HG03439 (cell line): Measurements from ENCODE around the gene MYO1A.
"Not testable (repeated sequence)": the region's sequence is repeated elsewhere in the genome, so short reads cannot be mapped to it uniquely, and the experiment has no call there.

ENCODE experiments used
- ATAC-seq: cut with Tn5 transposase; IDR thresholded peaks from one replicate; pipeline ENCODE4 v1.9.1; 2021; ENCODE audit warnings: mild to moderate bottlenecking, moderate library complexity; ENCODE audit not compliant: unreplicated experiment

MYO1A gene

DNA sequence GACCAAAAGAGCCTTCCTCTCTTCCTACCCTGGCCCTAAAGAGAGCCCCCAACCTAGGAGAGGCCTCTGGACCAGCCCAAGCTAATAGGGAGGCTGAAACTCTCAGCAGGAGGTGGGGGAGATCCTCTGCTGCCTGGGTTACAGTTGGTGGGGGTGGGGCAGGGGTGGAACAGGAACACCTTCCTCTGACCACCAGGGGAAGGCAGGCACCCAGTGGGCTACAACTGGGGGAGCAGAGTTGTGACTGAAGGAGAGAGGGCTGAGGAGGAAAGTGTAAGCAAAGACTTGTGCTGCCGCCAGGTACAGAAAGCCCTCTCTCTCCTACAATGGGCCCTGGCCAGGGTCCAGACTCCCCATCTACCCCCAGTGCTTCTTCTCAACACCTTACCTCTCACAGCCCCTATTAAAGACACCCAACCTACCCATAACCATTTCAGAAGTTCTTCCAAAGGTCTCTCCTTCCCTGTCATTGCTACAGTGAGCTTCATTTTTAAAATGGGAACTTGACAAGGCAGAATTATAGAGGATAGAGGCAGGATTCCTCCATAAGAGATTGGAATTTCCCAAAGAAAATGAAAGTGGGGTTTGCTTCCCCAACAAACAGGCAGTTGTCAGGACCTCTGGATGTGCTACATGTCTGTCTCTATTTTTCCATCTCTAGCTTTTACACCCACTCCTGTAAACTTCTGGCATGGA, 1.4 kb downstream of the MYO1A start:
- ATAC-seq: no peak

GRCh38 chr12:57047981-57048380, 1.9 kb downstream of the MYO1A start:
- ATAC-seq: no peak

DNA sequence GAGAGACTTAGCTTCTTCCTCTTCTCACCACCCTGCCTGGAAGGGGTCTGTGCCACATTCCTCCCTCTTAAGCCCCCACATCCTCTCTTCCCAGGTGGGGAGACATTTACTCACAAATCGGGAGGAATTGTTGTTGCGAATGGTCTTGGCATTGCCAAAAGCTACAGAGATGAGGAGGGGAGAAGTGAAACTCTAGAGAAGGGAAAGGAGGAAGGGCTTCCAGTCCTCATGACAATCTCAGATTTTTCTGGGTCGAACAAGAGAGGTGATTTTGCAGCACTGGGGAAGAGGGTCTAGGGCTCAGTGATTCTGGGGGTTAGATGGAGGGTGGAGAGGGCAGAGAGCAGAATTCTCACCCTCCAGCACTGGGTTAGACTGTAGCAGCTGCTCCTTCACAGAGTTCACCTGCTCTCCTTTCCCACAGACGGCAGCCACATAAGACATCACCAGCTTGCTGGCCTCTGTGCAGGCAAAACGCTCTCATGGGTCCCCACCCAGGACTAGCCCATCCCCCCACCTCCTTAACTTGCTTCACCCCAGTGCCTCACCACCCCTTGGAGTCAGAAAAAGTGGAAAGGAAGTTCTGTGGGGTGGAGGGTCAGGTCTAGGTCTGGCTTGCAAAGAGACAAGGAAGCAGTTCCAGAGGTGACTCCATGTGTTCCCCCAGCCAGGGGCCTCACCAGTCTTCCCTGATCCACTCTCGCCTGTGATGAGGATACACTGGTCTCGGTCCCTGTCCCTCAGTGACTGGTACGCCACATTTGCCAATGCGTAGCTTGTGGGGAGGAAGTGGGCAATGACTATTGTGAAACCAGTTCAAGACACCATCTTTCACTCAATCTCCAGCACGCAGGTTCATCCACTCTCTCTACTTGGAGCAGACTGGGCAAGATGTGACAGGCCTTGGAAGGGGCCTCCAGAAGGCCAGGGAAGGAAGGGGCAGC, 2.7 kb downstream of the MYO1A start:
- no peak for ATAC-seq

DNA sequence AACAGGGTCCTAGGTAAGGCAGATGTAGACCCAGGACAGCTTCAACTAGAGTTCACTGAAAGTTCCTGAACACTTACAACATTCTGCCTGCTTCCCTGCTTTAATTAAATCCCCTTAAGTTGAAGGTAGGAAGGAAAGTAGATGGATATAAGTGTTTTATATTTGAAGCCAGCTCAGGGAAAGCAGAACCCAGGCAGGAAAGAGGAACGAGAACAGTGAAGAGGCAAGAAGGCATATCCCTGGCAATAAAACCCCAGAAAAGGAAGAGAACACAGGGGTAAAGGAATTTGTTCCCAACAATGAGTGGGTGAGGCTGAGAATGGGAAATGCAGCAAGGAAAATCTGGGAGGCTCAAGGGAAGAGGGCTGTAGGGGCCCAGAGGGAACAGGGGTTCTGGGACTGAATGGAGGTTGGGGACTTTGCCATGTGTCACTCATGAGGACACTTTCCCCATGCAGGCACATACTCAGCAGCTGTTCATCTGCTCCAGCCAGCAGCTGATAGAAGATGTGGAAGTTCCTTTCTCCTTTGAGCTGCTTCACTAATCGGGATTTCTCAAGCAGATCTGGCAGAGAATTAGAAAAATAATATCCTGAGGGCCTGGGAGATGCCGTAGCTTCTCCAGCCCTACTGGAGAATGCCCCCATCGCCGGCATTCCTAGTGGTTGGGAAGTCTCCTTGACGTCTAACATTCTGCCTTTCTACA, 3.7 kb downstream of the MYO1A start:
- no peak for ATAC-seq

- no peak for ATAC-seq
Observed at GRCh38 chr12:57044889-57045288, 5.0 kb downstream of the MYO1A start.

DNA sequence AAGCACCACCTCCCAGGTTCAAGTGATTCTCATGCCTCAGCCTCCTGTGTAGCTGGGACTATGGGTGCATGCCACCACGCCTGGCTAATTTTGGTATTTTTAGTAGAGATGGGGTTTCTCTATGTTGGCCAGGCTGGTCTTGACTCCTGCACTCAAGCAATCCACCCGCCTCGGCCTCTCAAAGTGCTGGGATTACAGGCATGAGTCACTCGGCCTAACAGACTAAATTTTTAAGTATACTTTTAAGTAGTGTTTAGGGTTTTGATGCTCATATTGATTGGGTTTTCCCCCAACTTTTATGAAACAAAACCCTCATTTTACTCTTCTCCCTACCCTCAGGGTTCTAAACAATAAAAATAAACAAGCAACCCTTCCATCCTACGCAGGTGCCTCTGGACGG, 5.5 kb downstream of the MYO1A start:
- ATAC-seq: no peak

- no peak for ATAC-seq
Observed at GRCh38 chr12:57042695-57043094, 7.2 kb downstream of the MYO1A start.

- ATAC-seq: no peak
Observed at GRCh38 chr12:57040750-57041149, 9.2 kb downstream of the MYO1A start.

- ATAC-seq: no peak
Observed at GRCh38 chr12:57040211-57040610, 9.7 kb downstream of the MYO1A start.

GRCh38 chr12:57039016-57039798, 10.7 kb downstream of the MYO1A start:
- no peak for ATAC-seq

DNA sequence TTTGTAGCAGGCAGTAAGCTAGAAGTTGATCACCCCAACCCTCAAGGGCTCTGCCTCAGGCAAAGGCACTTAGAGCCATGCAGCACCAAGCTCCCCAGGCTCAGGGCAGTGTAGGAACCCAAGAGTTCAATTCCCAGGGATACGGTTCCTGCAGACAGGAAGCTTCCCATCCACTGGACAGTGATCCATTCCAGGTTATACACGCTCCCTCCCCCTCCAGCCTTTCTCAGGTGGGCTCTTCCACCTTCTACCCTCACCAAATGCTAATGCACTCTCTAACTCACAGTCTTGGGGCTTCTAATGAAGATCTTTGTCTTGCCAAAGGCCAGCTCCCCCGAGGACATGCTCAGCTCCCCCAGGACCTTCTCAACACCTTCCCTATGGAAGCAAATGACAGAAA, 12.7 kb downstream of the MYO1A start:
- ATAC-seq: no peak

DNA sequence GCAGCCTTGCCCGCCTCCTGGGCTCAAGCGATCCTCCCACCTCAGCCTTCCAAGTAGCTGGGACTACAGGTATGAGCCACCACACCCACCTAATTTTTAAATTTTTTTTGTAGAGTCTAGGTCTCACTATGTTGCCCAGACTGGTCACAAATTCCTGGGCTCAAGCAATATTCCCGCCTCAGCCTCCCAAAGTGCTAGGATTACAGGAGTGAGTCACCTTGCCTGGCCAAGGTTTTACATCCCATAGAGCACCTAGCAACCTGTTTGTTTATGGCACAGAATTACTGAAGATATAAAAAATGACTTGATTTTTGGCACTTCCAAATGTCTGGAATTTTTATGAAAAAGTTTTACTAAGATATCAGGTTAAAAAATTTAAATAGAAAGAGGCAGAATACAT, 16.5 kb downstream of the MYO1A start:
- ATAC-seq: no peak

GRCh38 chr12:57031789-57032188, 18.1 kb downstream of the MYO1A start:
- ATAC-seq: no peak

GRCh38 chr12:57031138-57031725, 18.7 kb downstream of the MYO1A start:
- no peak for ATAC-seq

GRCh38 chr12:57029457-57029856, 20.5 kb downstream of the MYO1A start:
- ATAC-seq: no peak

GRCh38 chr12:57027805-57028153, 22.1 kb downstream of the MYO1A start:
- ATAC-seq: no peak

GRCh38 chr12:57027011-57027804, 22.7 kb downstream of the MYO1A start:
- ATAC-seq: no peak

- ATAC-seq: no peak
Observed at GRCh38 chr12:57025196-57025595, 24.7 kb downstream of the MYO1A start.

GRCh38 chr12:57022324-57022723, 27.6 kb downstream of the MYO1A start:
- not testable (repeated sequence) for ATAC-seq
